Astrocyte of the spinal cord (primary cell): ENCODE results near the gene NAP1L1.
A peak's percentile ranks its signal among the peaks of the same experiment; 100 is the strongest.

Experiments used
- DNase-seq: peaks from one replicate; pipeline ENCODE4 v3.0.0; 2011; ENCODE audit warnings: low read depth, low spot score
- H3K4me3 ChIP-seq: 2 replicates; pipeline ENCODE4 v1.5.1; 2011; ENCODE audit warnings: low read depth, mild to moderate bottlenecking, low read length, moderate library complexity
- CTCF ChIP-seq: IDR thresholded peaks from 2 replicates; pipeline ENCODE4 v1.5.1; 2012; ENCODE audit warnings: low read depth, mild to moderate bottlenecking, low read length, inconsistent platforms
- in situ Hi-C: cut with HindIII; loops from 2 replicates; pipeline ENCODE4 v1.10.0; 2017; ENCODE audit warnings: low sequenced_read_pairs

Gene NAP1L1

GRCh38 chr12:76083904-76084862, at the start of gene NAP1L1:
NAP1L1 (minus strand) TSS chr12:76084685; CDS start chr12:76074219, 10,466 bp downstream.
- in situ Hi-C loops = no loop called here
- TF ChIP-seq CTCF = no peak
- DNase-seq = peak; percentile 99
- peak within 1 kb of the TSS; percentile 83 for H3K4me3 ChIP-seq

GRCh38 chr12:76127588-76127987, 43.1 kb upstream of the NAP1L1 start:
- DNase-seq = no peak
- TF ChIP-seq CTCF = no peak
- in situ Hi-C loops = no loop called here

GRCh38 chr12:76124456-76124855, 40.0 kb upstream of the NAP1L1 start:
- in situ Hi-C loops = no loop called here
- no peak for DNase-seq
- no peak overlapping the region for H3K4me3 ChIP-seq
- no peak for TF ChIP-seq CTCF

More at GRCh38 chr12:76127588-76127987, 43.1 kb upstream of the NAP1L1 start:
- H3K4me3 ChIP-seq = no peak overlapping the region

GRCh38 chr12:76123259-76124212, 39.1 kb upstream of the NAP1L1 start:
- no peak overlapping the region for H3K4me3 ChIP-seq
- TF ChIP-seq CTCF = no peak
- DNase-seq = peak; percentile 52
- in situ Hi-C loops = no loop called here

GRCh38 chr12:76119887-76120286, 35.4 kb upstream of the NAP1L1 start:
- DNase-seq = no peak
- H3K4me3 ChIP-seq = no peak overlapping the region
- in situ Hi-C loops = no loop called here
- no peak for TF ChIP-seq CTCF

- no peak for TF ChIP-seq CTCF
- H3K4me3 ChIP-seq = no peak overlapping the region
- in situ Hi-C loops = no loop called here
- DNase-seq = no peak
Observed at GRCh38 chr12:76117751-76118150, 33.3 kb upstream of the NAP1L1 start.
